Activated B cell treated with CpG ODN at 0.5 μM for 24 hours (primary cell): ENCODE results near the gene SP4. TPM values are rescaled to one million over a fixed set of nuclear protein-coding genes. Genes with fewer than 3 reads are reported as not detected.

Experiments used
- ATAC-seq: fragments of 200-7000 bp; cut with Tn5 transposase; one replicate; pipeline ENCODE4 v1.10.0; 2021; ENCODE audit warnings: low read depth, mild to moderate bottlenecking, moderate library complexity
- CTCF ChIA-PET: fragments of 350-600 bp; sonication (Branson Sonifier 250); formaldehyde crosslinking; loops from one replicate; lab custom pipeline; 2021; ENCODE audit warnings: antibody characterized with exemption; lab: Charles Lee
- POLR2A ChIA-PET: fragments of 350-600 bp; sonication (Branson Sonifier 250); formaldehyde crosslinking; loops from one replicate; lab custom pipeline; 2021; ENCODE audit warnings: antibody characterized with exemption; lab: Charles Lee
- DNase-seq: peaks from one replicate; pipeline ENCODE4 v3.0.0; 2022
- H3K27ac Mint-ChIP-seq: one replicate; pipeline ENCODE4 v1.8.0; 2020; ENCODE audit warnings: mixed read lengths
- H3K27me3 Mint-ChIP-seq: one replicate; pipeline ENCODE4 v1.8.0; 2021; ENCODE audit warnings: mixed read lengths
- H3K36me3 Mint-ChIP-seq: one replicate; pipeline ENCODE4 v1.8.0; 2021; ENCODE audit warnings: low read depth, mixed read lengths
- H3K4me1 Mint-ChIP-seq: one replicate; pipeline ENCODE4 v1.8.0; 2021; ENCODE audit warnings: mixed read lengths
- H3K4me3 Mint-ChIP-seq: one replicate; pipeline ENCODE4 v1.8.0; 2020; ENCODE audit warnings: mild to moderate bottlenecking, mixed read lengths
- H3K9me3 Mint-ChIP-seq: one replicate; pipeline ENCODE4 v1.8.0; 2020; ENCODE audit warnings: mixed read lengths
- CTCF ChIP-seq: fragments of 200-600 bp; IDR thresholded peaks from one replicate; pipeline ENCODE4 v1.8.0; 2022; ENCODE audit warnings: antibody characterized with exemption, mild to moderate bottlenecking
- intact Hi-C: fragments of 100-400 bp; cut with micrococcal nuclease; formaldehyde crosslinking; loops from one replicate; pipeline ENCODE4 v1.15.1; 2024
- total RNA-seq: library from RNA; stranded (reverse); gene quantifications from 2 replicates; pipeline ENCODE4 v1.2.3, GENCODE V29; 2022

Gene SP4
- total RNA-seq, 1 donor from 2014 or later = 28.7 TPM

GRCh38 chr7:21430575-21430954 lies 2.7 kb downstream of the SP4 start:
- ChIA-PET POLR2A (interaction anchor here (0.6 kb wide), 1 partner anchor 11 kb away, joined by 10 read pairs; no protein-coding TSS in a partner anchor), CTCF (interaction anchor here (1.6 to 1.8 kb wide), 2 partner anchors 168 to 173 kb away, joined by 5 to 6 read pairs; no protein-coding TSS in a partner anchor)
- no peak for ATAC-seq
- H3K4me3 Mint-ChIP-seq = peak overlapping the region; percentile 17
- no peaks in the 10 kb centered on the region for H3K9me3 Mint-ChIP-seq
- H3K27me3 Mint-ChIP-seq = no peaks in the 10 kb centered on the region
- TF ChIP-seq CTCF = no peak
- intact Hi-C loops = loop anchor here (5.0 kb wide), 1 partner anchor 37 kb away; no protein-coding TSS in a partner anchor
- H3K36me3 Mint-ChIP-seq = peaks cover 39% of the 10 kb centered on the region
- H3K27ac Mint-ChIP-seq = peak overlapping the region; percentile 3
- no peak for DNase-seq
- peaks cover 75% of the 10 kb centered on the region for H3K4me1 Mint-ChIP-seq

DNA sequence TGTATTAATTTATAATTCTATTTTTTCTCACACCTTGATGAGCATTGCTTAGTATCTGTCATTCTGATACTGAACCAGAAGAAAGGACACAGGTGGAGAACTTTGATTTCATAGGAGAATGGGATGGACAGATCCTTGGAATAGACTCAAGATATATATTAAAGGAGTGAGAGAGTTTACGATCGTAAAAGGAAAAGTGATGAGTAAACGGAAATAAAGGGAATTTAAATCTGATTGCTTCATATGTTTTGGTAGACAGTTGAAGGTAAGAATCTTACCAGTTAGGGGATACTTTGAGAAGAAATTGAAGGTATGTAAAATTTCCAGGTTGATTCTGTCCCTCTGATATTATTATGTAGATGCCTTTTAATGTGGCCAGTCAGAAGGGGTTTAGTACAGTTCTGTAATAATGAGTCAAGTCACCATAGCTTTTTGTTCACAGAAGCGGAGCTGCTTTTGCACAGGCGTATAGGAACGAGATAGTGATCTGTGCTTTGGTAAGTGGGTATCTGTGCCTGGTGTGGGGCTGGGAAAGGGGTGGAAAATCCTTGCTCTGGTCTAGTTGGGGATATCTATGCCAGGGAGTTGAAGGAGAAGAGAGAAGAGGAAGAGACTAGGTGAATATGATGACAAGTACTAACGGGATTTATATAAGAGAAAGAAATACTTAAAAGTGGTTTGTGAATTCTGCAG lies 15.4 kb downstream of the SP4 start:
- no peak for TF ChIP-seq CTCF
- ATAC-seq = no peak
- CTCF ChIA-PET = no interaction called here
- no peak overlapping the region for H3K27ac Mint-ChIP-seq
- H3K4me3 Mint-ChIP-seq = no peak overlapping the region
- POLR2A ChIA-PET = no interaction called here
- intact Hi-C loops = no loop called here
- DNase-seq = no peak
- peaks cover 69% of the 10 kb centered on the region for H3K36me3 Mint-ChIP-seq
- H3K27me3 Mint-ChIP-seq = no peaks in the 10 kb centered on the region
- peaks cover 19% of the 10 kb centered on the region for H3K4me1 Mint-ChIP-seq
- H3K9me3 Mint-ChIP-seq = no peaks in the 10 kb centered on the region

- Mint-ChIP-seq H3K27ac (no peak overlapping the region), H3K4me3 (no peak overlapping the region), H3K4me1 (peaks cover 10% of the 10 kb centered on the region), H3K27me3 (no peaks in the 10 kb centered on the region), H3K9me3 (peaks cover 8% of the 10 kb centered on the region), H3K36me3 (peaks cover 66% of the 10 kb centered on the region)
- DNase-seq (no peak), ATAC-seq (no peak)
- ChIA-PET POLR2A (no interaction called here), CTCF (no interaction called here)
- intact Hi-C loops = no loop called here
- TF ChIP-seq CTCF = no peak
These were observed 21.1 kb downstream of the SP4 start for GRCh38 chr7:21448974-21449373.

GRCh38 chr7:21450076-21450475 lies 22.2 kb downstream of the SP4 start:
- intact Hi-C loops = no loop called here
- Mint-ChIP-seq H3K27me3 (no peaks in the 10 kb centered on the region), H3K4me1 (peaks cover 10% of the 10 kb centered on the region), H3K27ac (no peak overlapping the region), H3K9me3 (peaks cover 11% of the 10 kb centered on the region), H3K36me3 (peaks cover 68% of the 10 kb centered on the region), H3K4me3 (no peak overlapping the region)
- DNase-seq (no peak), ATAC-seq (no peak)
- ChIA-PET POLR2A (no interaction called here), CTCF (no interaction called here)
- no peak for TF ChIP-seq CTCF

DNA sequence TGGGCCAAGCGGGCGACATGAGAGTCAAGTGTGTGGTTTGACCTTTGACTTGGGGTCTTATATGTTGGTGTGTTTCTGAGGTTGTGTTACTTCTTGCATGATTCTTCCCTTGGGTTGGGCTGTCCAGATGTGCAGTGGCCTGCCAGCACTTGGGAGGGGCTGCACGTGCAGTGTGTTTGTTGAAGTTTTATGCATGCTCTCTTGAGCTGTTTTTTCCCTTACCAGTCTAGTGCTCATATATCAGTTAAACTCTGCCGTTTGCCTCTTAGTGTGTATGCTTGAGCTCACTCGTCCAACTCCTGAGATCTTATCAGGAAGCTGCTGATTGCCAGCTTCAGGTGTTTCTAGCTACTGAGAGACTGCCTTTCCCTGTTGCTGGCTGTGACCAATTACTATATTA lies 23.1 kb downstream of the SP4 start:
- DNase-seq (no peak), ATAC-seq (no peak)
- H3K4me3 Mint-ChIP-seq = no peak overlapping the region
- peaks cover 68% of the 10 kb centered on the region for H3K36me3 Mint-ChIP-seq
- H3K4me1 Mint-ChIP-seq = peaks cover 10% of the 10 kb centered on the region
- TF ChIP-seq CTCF = no peak
- no peak overlapping the region for H3K27ac Mint-ChIP-seq
- no peaks in the 10 kb centered on the region for H3K27me3 Mint-ChIP-seq
- peaks cover 11% of the 10 kb centered on the region for H3K9me3 Mint-ChIP-seq
- intact Hi-C loops = no loop called here
- CTCF ChIA-PET = no interaction called here
- POLR2A ChIA-PET = no interaction called here
